Peyer's patch (tissue), 4 donors: ENCODE results near the gene TMX1.

ENCODE experiments used
- POLR2A ChIP-seq, 2 donors: fragments of 450-650 bp; IDR thresholded peaks; one replicate each; pipeline ENCODE4 v1.5.1; 2017; ENCODE audit warnings: antibody characterized with exemption in 2 of 2, mild to moderate bottlenecking in 2 of 2, moderate library complexity in 2 of 2
- TF ChIP-seq, protein P1 (sequence below), 6 experiments: fragments of 450-650 bp in 4 of 6; fragments of 200-600 bp in 2 of 6; sonication (generic) in 1 of 6; IDR thresholded peaks; one replicate each; pipeline ENCODE4 v1.5.1; 2017 to 2019; ENCODE audit warnings: antibody characterized with exemption in 6 of 6, mild to moderate bottlenecking in 3 of 6, moderate library complexity in 1 of 6

DNA sequence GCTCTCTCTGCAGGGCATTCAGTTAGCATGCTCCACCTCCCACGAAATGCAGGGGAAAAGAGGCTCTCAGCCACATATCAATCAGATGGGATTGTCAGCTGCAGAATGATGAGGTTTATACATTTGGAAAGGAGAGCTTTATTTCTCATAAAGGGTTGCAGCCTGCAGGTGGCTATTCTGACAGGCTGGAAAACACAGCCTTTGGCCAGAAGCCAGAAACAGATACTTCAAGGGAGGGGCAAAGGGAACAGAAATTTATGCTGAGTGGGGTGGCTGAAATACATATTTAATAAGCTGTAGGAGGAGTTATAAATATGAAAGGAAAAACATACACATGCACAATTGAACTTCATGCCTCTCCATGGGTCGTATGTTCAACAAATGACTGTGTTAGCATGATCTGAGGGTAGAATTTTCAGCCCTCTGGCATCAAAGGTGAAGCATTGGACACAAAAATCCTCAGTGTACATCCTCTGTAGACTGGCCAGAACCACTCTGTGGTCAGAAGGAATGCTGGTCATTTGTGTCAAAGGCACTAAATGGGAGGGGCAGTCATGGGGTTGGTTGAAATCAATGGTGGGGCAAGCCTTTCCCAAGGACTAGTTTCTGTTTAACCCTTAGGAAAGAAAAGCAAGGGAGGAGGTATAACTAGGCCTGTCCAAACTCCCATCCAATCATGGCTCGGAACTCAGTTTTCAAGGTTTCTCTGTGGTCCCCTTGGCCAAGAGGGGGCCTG lies 62.4 kb downstream of the TMX1 start:
- TF ChIP-seq, protein P1, sequence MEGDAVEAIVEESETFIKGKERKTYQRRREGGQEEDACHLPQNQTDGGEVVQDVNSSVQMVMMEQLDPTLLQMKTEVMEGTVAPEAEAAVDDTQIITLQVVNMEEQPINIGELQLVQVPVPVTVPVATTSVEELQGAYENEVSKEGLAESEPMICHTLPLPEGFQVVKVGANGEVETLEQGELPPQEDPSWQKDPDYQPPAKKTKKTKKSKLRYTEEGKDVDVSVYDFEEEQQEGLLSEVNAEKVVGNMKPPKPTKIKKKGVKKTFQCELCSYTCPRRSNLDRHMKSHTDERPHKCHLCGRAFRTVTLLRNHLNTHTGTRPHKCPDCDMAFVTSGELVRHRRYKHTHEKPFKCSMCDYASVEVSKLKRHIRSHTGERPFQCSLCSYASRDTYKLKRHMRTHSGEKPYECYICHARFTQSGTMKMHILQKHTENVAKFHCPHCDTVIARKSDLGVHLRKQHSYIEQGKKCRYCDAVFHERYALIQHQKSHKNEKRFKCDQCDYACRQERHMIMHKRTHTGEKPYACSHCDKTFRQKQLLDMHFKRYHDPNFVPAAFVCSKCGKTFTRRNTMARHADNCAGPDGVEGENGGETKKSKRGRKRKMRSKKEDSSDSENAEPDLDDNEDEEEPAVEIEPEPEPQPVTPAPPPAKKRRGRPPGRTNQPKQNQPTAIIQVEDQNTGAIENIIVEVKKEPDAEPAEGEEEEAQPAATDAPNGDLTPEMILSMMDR (IDR thresholded peaks at IDR 0.05) = no peak
- no peak for TF ChIP-seq POLR2A (IDR thresholded peaks at IDR 0.05)
